DMS53 treated with DMSO at 0.1 percent for 48 hours (cell line): ENCODE results near the gene SLC28A2.
"Not testable (repeated sequence)": the region's sequence is repeated elsewhere in the genome, so short reads cannot be mapped to it uniquely, and the experiment has no call there.

Experiments used
- DNase-seq: peaks from one replicate; lab custom pipeline; 2025; ENCODE audit not compliant: unreplicated experiment; lab: John Stamatoyannopoulos, UW

Gene SLC28A2

GRCh38 chr15:45259796-45260195, 7.8 kb downstream of the SLC28A2 start:
- no peak for DNase-seq

- no peak for DNase-seq
These were observed 10.9 kb downstream of the SLC28A2 start for GRCh38 chr15:45262906-45263461.

GRCh38 chr15:45263854-45264253, 11.8 kb downstream of the SLC28A2 start:
- DNase-seq, result no peak

- DNase-seq, result no peak
These were observed 13.5 kb downstream of the SLC28A2 start for GRCh38 chr15:45265506-45265905.

GRCh38 chr15:45268135-45268534, 16.1 kb downstream of the SLC28A2 start:
- no peak for DNase-seq

GRCh38 chr15:45274636-45275380, 22.8 kb downstream of the SLC28A2 start:
- no peak for DNase-seq

- DNase-seq, result peak; percentile 30
These were observed 24.8 kb downstream of the SLC28A2 start for GRCh38 chr15:45276831-45277230.

GRCh38 chr15:45279024-45279698, 27.1 kb downstream of the SLC28A2 start:
- DNase-seq, result peak; percentile 91

GRCh38 chr15:45285413-45285812, 33.4 kb downstream of the SLC28A2 start:
- DNase-seq, result no peak

- no peak for DNase-seq
These were observed 35.4 kb downstream of the SLC28A2 start for GRCh38 chr15:45287390-45287956.

- DNase-seq, result no peak
These were observed 36.9 kb downstream of the SLC28A2 start for GRCh38 chr15:45288947-45289346.

- no peak for DNase-seq
These were observed 40.0 kb downstream of the SLC28A2 start for GRCh38 chr15:45291822-45292582.

GRCh38 chr15:45293326-45293725, 41.3 kb downstream of the SLC28A2 start:
- DNase-seq, result not testable (repeated sequence)

GRCh38 chr15:45298964-45299378, 46.9 kb downstream of the SLC28A2 start:
- not testable (repeated sequence) for DNase-seq

GRCh38 chr15:45304711-45305110, 52.7 kb downstream of the SLC28A2 start:
- no peak for DNase-seq

GRCh38 chr15:45306105-45306504, 54.1 kb downstream of the SLC28A2 start:
- DNase-seq, result no peak

GRCh38 chr15:45307230-45307924, 55.3 kb downstream of the SLC28A2 start:
- no peak for DNase-seq

- not testable (repeated sequence) for DNase-seq
These were observed 62.1 kb downstream of the SLC28A2 start for GRCh38 chr15:45314117-45314516.

- DNase-seq, result no peak
These were observed 62.9 kb downstream of the SLC28A2 start for GRCh38 chr15:45314960-45315359.

GRCh38 chr15:45319472-45320214, 67.6 kb downstream of the SLC28A2 start:
- DNase-seq, result no peak
